HG02623 (cell line): ENCODE measurements around the gene GJB1.
"Not testable (repeated sequence)": the region's sequence is repeated elsewhere in the genome, so short reads cannot be mapped to it uniquely, and the experiment has no call there.

Experiments used
- ATAC-seq: cut with Tn5 transposase; IDR thresholded peaks from one replicate; pipeline ENCODE4 v1.9.1; 2021; ENCODE audit warnings: moderate library complexity; ENCODE audit not compliant: unreplicated experiment

The GJB1 gene

DNA sequence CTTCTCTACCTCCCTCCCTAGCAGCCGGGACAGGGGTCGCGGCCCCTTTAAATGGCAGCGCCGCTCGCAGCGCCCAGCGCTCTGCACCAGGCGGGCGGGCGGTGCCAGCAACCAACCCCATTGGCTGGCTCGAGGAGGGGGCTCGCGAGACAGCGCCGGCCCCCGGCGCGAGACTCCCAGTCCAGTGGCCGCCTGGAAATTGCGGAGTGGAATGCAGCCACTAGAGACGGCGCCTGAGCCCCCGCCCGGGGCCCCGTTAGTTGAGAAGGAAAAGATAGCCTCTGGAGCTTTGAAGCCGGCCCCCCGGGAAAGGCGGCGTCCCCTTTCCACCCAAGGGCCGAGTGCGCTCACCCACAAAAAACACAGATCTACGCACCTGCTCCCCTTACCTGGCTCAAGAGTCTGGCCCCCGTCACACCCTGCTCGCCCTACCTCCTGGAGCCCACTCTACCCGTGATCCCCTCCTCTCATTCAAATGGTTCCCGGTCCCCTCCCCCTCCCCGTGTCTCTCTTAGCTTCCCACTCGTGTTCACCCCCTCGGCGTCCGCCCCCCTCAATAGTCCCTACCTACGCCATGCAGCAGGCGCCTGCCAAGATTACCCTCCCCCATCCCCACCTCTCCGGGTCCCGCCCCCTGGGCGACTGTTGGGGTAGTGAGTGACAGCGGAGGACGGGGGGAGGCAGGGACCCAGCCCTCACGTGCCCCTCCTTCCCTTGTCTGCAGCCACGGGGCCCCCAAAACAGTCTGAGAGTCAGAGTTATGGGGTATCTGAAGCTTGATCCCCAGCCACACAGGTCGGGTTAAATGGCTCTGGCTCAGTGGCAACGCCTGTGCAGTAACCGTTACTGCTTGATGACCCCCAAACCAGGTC is 31.3 kb downstream of the GJB1 start, which contains the start of gene ZMYM3:
Gene ZMYM3 (minus strand): TSS at position 49 of the 872 bp plus-strand sequence. CDS start 885 bp downstream, outside the sequence.
- peak; percentile 86 for ATAC-seq

DNA sequence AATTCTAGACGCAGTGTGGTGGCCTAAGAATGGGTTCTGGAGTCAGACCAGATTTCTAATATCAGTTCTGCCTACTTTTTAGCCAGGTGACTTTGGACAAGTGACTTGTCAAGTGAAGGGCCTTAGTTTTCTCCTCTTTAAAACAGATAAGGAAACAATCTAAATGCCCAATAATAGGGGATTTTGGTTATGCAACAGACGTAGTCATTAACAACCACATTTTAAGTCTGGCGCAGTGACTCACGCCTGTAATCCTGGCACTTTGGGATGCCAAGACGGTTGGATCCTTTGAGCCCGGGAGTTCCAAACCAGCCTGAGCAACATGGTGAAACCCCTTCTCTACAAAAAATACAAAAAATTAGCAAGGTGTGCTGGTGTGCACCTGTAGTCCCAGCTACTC is 33.0 kb downstream of the GJB1 start:
- ATAC-seq, result no peak

DNA sequence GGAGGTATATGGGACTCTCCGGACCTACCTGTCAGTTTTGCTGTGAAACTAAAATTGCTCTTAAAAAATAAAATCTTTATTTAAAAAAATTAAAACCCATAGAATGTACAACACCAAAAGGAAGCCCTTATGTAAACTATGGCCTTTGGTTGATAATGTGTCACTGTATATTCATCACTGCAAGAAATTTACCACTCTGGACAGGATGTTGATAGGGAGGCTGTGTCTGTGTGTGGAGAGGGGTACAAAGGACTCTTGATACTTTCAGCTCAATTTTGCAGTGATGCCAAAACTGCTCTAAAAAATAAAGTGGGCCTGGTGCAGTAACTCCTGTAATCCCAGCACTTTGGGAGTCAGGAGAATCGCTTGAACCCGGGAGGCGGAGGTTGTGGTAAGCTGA is 33.8 kb downstream of the GJB1 start:
- no peak for ATAC-seq

DNA sequence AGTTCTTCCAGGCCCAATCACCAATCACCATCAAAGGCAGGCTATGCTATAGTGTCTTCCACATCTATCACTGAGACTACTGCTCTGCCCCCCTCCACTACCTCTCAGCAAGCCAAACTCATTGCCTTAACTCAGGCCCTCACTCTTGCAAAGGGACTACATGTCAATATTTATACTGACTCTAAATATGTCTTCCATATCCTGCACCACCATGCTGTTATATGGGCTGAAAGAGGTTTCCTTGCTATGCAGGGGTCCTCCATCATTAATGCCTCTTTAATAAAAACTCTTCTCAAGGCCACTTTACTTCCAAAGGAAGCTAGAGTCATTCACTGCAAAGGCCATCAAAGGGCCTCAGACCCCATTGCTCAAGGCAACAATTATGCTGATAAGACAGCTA is 45.6 kb downstream of the GJB1 start:
- not testable (repeated sequence) for ATAC-seq

DNA sequence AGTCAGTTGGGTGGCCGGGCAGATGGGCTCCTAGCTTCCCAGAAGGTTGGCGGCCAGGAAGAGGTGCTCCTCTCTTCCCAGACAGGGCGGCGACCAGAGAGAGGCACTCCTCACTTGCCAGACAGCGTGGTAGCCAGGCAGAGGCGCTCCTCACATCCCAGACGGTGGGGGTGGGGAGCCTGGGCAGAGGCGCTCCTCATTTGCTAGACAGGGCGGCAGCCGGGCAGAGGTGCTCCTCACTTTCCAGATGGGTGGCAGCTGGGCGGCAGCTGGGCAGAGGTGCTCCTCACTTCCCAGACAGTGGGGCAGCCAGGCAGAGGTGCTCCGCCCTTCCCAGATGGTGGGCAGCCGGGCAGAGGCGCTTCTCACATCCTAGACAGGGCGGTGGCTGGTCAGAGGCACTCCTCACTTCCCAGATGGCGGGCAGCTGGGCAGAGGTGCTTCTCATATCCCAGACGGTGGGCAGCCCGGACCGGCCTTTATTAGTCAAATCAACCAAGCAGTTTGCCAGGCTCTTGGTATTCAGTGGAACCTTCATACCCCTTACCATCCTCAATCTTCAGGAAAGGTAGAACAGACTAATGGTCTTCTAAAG is 46.9 kb downstream of the GJB1 start:
- ATAC-seq, result no peak

DNA sequence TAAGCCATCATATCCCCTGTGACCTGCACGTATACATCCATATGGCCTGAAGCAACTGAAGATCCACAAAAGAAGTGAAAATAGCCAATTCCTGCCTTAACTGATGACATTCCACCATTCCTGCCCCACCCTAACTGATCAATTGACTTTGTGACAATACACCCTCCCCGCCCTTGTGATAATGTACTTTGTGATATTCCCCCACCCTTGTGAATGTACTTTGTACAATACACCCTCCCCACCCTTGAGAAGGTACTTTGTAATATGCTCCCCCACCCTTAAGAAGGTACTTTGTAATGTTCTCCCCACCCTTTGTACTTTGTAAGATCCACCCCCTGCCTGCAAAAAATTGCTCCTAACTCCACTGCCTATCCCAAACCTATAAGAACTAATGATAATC is 49.3 kb downstream of the GJB1 start:
- not testable (repeated sequence) for ATAC-seq
